HG03103 (cell line): Measurements from ENCODE around the gene FGFBP1.
"Not testable (repeated sequence)": the region's sequence is repeated elsewhere in the genome, so short reads cannot be mapped to it uniquely, and the experiment has no call there.

Source experiments
- ATAC-seq: cut with Tn5 transposase; IDR thresholded peaks from one replicate; pipeline ENCODE4 v1.9.1; 2021; ENCODE audit warnings: low read depth; ENCODE audit not compliant: unreplicated experiment

FGFBP1 gene

GRCh38 chr4:15947684-15948083 lies 9.1 kb upstream of the FGFBP1 start:
- no peak for ATAC-seq

DNA sequence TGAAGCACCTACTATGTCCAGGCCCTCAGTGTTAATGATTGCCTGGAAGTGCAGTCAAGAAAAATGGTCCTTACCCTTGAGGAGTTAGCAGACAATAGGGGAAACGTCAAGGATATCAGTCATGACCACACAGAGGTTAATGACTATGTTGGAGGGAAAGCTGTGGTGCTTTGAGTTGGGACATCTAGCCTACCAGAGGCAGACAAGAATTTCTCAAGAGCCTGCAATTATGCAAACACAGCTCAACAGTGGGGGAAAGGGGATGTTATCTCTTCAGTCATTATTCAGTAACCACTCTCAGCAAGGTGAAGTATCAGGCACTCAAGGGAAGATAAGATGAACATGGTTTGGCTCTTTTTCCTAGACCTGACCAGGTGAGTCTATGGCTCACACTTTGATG lies 7.0 kb upstream of the FGFBP1 start:
- ATAC-seq: no peak

DNA sequence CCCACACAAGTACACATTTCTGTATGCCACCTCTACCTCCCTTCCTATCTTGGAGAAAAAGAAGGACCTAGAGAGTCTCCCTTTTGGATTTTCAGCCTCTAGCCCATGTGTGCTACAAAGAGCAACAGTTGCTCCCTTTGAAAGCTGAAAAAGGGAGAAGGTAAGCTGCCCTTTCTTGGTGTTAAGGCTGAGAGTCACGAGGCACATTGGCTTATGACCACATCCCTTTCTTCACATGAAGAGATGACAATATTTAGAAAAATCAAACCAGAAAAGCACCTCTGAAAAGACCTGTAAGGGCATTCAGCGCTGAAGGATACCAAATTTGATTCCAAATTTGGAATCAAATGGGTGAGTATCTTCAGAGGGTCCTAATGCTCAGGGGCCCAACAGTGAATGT lies 6.4 kb upstream of the FGFBP1 start:
- ATAC-seq: no peak

DNA sequence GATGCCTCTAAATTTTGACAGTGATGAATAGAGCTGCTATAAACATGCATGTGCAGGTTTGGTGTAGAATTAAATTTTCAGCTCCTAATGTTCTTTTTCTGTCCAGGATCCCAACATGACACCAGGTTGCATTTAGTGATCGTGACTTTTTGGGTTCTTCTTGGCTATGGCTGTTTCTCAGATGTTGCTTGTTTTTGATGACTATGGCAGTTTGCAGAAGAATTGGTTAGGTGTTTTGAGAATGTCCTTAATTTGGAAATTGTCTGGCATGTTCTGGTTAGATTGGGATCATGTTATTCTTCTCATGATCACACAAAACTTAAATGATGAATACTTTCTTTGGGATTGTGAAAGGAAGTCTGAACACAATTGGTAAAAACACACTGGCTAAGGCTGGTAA lies 3.7 kb upstream of the FGFBP1 start:
- ATAC-seq: no peak

DNA sequence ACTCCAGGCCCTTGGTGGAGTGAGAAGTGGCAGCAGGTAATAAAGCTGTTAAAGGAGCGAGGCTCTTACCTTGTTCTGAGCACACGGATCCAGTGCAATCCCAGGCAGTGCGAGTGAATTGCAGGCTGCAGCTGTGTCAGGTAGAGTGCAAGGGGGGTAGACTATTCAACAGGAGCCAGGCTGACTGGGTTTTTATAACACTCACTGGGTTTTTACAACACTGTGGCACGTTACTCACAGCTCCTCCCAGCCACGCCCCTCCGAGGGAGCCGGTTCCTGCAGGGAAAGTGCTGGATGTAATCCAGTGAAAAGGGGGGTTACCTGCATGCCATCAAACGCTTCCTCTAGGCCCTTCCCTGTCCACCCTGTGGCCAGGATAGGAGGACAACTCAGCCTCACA lies 358 bp downstream of the FGFBP1 start:
- ATAC-seq: no peak

DNA sequence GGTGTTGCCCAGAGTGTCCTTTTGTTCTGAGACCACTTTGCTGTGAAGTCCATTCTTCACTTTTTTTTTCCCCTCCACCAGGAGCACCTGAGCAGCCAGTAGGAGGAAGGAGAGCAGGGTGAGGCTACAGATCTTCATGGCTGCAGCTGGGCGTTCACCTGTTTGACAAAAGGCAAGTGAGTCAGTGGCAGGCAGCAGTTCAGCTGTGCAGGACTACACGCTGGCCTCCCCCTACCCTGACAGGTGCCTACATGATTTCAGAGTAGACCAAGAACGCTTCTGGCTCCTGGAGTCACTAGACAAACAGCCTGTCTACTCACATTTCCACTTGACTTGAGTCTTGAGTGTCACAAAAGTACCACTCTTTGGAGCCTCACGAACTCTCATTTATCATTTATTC lies 2.0 kb downstream of the FGFBP1 start:
- ATAC-seq: no peak

DNA sequence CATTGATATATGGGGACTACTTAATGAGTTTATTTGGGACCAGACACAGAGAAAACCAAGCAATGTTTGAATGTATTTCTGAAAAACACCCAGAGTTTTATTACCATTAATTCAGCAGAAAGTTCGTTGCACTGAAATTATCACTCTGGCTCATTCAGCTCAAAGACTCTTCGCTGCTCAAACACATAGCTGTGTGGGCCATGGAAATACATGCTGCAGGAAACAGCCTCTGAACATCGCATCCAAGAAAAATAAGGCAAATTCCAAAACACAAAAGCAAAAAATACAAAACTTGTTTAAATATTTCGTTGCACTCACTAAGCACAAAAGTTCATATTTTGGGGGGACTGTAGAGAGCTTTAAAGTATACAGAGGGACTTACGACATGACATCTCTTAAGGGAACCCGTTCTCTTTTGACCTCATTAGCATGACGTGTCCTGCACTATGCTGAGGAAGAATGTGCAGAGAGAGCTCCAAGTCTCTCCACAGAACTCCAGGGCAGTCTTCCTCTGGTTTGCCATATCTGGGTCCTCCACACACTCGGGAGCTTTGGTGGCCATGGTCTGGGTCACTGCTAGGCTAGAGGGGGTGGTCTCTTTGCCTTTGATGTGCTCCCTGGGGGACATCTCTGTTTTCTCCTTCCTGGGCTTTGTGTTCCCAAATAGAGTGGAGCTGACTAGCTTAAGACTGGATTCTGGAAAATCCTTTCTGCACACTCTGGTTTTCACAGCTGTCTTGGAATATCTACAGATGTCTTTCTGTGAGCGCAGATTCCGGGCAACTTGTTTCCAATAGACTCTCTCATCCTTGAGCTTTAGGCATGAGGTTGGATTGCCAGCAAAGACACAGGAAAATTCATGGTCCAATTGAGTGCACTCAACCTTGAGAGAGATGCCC lies 2.8 kb downstream of the FGFBP1 start:
- ATAC-seq: no peak

- ATAC-seq: no peak
These were observed 4.3 kb downstream of the FGFBP1 start for GRCh38 chr4:15934259-15934658.

DNA sequence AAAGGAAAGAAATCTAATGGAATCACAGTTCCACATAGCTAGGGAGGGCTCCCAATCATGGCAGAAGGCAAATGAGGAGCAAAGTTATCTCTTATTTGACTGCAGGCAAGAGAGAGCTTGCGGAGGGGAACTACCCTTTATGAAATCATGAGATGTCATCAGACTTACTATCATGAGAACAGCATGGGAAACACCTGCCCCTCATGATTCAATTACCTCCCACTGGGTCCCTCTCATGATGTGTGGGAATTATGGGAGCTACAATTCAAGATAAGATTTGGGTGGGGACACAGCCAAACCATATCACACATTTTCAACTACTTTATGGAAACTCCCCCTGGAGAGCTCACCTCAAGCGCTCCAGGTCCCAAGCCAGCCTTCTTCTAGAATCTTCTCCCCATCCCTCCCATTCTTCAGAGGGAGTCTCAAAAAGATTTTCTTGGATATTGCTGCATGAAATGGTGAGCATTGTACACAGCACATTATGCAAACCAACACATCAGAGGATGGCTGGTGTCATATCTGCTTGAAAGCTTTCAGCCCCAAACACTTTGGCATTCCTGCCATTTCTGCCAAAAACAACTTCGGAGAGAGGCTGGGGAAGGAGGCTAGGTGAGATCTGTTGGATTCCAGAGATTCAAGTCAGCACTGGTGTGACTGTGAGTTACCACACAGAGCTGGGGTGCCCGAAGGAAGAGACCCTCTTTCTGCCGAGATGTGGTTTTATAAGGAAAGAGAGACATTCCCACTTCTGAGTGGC lies 6.9 kb downstream of the FGFBP1 start:
- ATAC-seq: no peak

GRCh38 chr4:15930314-15930713 lies 8.2 kb downstream of the FGFBP1 start:
- no peak for ATAC-seq

DNA sequence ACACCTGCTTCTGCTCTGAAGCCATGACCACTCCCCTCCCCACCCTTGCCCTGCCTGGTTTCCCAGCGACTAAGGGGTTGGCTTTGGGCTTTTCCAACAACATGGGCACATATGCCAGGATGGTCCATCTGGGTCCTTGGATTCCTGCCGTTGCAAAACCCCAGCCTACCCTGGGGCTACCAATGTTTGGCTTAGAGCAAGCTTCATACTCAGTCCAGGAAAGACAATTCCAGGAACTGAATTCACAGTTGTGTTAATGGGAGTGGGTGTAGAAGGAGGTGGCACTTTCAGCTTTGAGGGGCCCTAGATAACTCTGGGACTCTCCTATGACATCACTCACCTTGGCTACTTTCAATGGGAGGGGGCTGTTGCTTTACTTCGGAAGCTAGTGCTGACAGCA lies 9.0 kb downstream of the FGFBP1 start:
- no peak for ATAC-seq

DNA sequence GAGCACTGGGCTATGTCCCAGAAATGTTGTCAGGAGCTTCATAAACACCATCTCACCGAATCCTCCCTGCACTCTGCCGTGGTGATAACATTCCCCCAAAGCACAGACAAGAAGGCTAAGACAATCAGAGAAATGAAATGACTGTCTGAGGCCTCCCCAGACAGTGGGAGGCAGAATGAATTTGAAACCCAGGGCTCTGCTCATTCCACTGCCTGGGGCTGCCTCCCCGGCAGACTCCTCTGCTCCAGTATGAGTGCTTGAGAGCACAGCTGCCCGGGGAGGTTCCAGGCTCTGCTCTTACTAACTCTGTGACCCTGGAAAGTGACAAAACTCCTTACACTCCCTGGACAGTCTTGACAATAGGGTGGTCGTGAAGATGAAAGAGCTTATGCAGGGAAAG lies 9.7 kb downstream of the FGFBP1 start:
- ATAC-seq: no peak

GRCh38 chr4:15926486-15926885 lies 12.1 kb downstream of the FGFBP1 start:
- no peak for ATAC-seq

DNA sequence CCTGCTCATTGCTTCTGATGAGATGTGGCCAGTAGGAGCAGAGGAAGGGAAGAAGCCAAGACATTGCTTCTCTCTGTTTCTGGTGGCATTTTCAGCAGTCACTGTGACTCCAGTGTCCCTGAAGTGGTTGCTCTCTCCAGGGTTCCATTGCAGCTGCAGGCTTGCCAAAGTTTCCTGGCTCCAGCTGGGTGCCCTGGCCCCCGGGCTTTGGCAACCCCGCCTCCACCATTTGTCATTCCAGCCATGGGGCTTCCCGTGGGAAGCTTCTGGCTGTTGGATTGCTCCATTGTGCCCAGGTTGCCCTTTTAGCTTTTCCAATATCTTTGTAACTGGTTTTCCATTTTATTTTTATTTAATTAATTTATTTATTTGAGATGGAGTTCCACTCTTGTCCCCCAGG lies 12.7 kb downstream of the FGFBP1 start:
- no peak for ATAC-seq

DNA sequence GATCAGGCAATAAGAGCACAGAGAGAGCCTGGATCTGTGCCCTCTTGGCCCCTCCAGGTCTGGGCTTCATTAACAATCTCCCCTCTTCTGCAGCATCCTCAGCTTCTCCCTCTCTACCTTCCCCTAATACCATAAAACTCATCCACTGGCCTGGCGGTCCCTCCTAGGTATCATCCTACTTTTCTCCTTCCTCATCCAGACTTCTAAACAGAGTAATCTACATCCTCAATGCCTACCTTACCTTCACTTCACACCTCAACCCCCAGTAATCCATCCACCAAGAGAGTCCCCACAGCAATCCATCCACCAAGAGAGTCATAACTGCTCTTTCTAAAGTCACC lies 17.0 kb downstream of the FGFBP1 start:
- no peak for ATAC-seq

DNA sequence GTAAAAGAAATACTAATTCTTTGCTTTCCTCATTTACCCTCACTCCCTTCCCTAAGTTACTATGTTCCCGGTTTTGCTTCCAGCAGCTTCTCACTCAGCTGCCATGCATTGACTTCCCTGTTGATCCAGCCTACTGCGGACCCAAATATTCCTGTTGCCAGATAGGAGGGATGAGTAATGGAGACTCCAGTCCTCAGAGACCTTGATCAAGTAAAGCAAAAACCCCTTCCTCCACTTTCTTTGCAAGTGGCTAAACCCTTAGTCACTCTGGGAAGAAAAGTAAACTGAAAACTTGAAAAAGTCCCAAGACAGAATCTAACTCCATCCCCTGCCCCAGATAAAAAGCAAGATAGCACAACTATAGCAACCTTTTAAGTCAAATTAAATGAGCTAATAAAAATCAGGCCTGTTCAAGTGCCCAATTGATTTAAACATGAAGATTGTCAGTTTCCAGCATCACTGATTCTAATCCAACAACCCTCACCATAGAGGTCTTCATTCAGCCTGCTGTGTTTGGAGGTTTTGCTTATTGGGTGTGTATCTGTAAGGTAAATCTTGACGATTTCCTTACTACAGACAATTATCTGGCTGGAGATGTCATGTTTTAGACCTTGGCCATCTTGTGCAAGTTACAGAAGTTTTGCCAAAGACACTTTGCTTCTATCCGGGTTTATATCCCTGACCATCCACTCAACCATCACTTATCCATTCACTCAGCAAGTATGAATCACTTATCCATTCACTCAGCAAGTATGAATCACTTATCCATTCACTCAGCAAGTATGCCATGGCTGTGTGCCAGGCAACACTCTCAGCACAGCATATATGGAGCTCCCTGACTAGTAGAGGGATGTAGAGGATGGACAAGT lies 17.6 kb downstream of the FGFBP1 start:
- ATAC-seq: no peak

DNA sequence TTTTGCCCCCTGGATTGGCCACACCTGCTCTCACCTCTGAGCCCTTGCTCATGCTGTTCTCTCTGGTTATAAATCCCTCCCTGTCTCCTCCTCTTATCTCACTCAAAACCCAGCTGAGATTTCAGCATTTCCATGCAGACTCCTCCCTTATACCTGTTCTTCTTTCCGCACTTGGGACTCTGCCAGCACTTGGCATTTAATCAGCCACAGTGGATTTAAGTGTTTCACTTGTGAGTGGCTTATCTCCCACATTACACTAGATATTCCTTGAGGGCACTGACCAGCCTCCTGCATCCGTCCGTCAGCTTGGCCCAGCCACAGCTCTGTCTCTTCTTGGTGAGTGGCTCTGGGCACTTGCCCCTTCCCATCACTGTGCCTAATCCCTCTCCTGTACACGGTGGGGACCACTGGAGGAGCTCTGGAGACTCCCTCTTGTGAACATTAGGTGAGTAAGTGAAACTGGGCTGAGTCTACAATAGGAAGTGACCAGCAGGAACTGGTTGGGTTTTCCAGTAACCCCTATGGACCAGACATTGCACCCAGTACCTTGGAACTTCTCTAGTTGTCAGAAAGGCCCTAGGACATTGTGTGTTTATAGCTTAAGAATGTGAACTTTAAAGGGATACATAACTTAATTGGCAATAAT lies 19.9 kb downstream of the FGFBP1 start:
- no peak for ATAC-seq

GRCh38 chr4:15917297-15917696 lies 21.2 kb downstream of the FGFBP1 start:
- no peak for ATAC-seq

DNA sequence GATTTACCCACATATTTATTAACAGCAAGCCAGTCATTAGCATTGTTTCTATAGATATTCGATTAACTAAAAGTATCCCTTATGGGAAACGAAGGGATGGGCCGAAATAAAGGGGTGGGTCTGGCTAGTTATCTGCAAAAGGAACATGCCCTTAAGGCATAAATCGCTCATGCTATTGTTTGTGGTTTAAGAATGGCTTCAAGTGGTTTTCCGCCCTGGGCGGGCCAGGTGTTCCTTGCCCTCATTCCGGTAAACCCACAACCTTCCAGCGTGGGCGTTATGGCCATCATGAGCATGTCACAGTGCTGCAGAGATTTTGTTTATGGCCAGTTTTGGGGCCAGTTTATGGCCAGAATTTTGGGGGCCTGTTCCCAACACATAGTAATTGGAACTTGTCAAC lies 22.2 kb downstream of the FGFBP1 start:
- ATAC-seq: not testable (repeated sequence)

GRCh38 chr4:15914736-15915135 lies 23.8 kb downstream of the FGFBP1 start:
- ATAC-seq: no peak

GRCh38 chr4:15914291-15914690 lies 24.2 kb downstream of the FGFBP1 start:
- ATAC-seq: no peak
